Measurements from ENCODE around the gene CFAP74. TPM values are rescaled to one million over a fixed set of nuclear protein-coding genes. Genes with fewer than 3 reads are reported as not detected.
"Not testable (repeated sequence)": the region's sequence is repeated elsewhere in the genome, so short reads cannot be mapped to it uniquely, and the experiment has no call there.

Gene CFAP74
- total RNA-seq, 2 donors from 2014 or later, result under 0.01 TPM; not detected in 1

GRCh38 chr1:1987142-1987510 is 16.5 kb downstream of the CFAP74 start:
- no peak for ATAC-seq
- TF ChIP-seq CTCF (IDR thresholded peaks at IDR 0.05) (no peak), POLR2A (IDR thresholded peaks at IDR 0.05) (no peak)
- Histone ChIP-seq H3K36me3 (replicated peaks in 1 of 2; ENCODE audit: insufficient read depth in 1 of 2, low read depth in 2 of 2) (no peaks in the 10 kb centered on the region), H3K9me3 (no peaks in the 10 kb centered on the region), H3K27ac (no peak overlapping the region), H3K4me1 (peaks cover 6% of the 10 kb centered on the region), H3K27me3 (no peaks in the 10 kb centered on the region), H3K4me3 (no peak overlapping the region)
- intact Hi-C loops (cut with DNase I), result no loop called here
- 40 to 78% methylated on average over 3 to 13 of the region's 13 CpGs for WGBS, 2 donors
- DNase-seq, result no peak

- H3K27me3 ChIP-seq, result no peaks in the 10 kb centered on the region
- ATAC-seq, result no peak
- H3K27ac ChIP-seq, result no peak overlapping the region
- H3K36me3 ChIP-seq (replicated peaks in 1 of 2; ENCODE audit: insufficient read depth in 1 of 2, low read depth in 2 of 2), result no peaks in the 10 kb centered on the region
- DNase-seq, result no peak
- intact Hi-C loops (cut with DNase I), result no loop called here
- no peak for TF ChIP-seq CTCF (IDR thresholded peaks at IDR 0.05)
- TF ChIP-seq POLR2A (IDR thresholded peaks at IDR 0.05), result no peak
- 70 to 71% methylated on average over 7 to 24 of the region's 24 CpGs for WGBS, 2 donors
- no peak overlapping the region for H3K4me3 ChIP-seq
- H3K9me3 ChIP-seq, result no peaks in the 10 kb centered on the region
- H3K4me1 ChIP-seq, result peaks cover 6% of the 10 kb centered on the region
Observed at GRCh38 chr1:1986451-1987141, 17.0 kb downstream of the CFAP74 start.

- no peak for DNase-seq
- Histone ChIP-seq H3K36me3 (replicated peaks in 1 of 2; ENCODE audit: insufficient read depth in 1 of 2, low read depth in 2 of 2) (no peaks in the 10 kb centered on the region), H3K9me3 (no peaks in the 10 kb centered on the region), H3K4me1 (peaks cover 6% of the 10 kb centered on the region), H3K27ac (no peak overlapping the region), H3K27me3 (no peaks in the 10 kb centered on the region), H3K4me3 (no peak overlapping the region)
- WGBS, 2 donors, result 69 to 72% methylated on average over 11 to 31 of the region's 32 CpGs
- no peak for TF ChIP-seq POLR2A (IDR thresholded peaks at IDR 0.05)
- intact Hi-C loops (cut with DNase I), result no loop called here
- ATAC-seq, result no peak
Observed at GRCh38 chr1:1985375-1986050, 18.1 kb downstream of the CFAP74 start.

GRCh38 chr1:1984560-1985070 is 19.0 kb downstream of the CFAP74 start:
- no peak for ATAC-seq
- no peaks in the 10 kb centered on the region for H3K9me3 ChIP-seq
- H3K27ac ChIP-seq, result no peak overlapping the region
- peaks cover 6% of the 10 kb centered on the region for H3K4me1 ChIP-seq
- no peaks in the 10 kb centered on the region for H3K27me3 ChIP-seq
- TF ChIP-seq POLR2A (IDR thresholded peaks at IDR 0.05), result no peak
- no peak for TF ChIP-seq CTCF (IDR thresholded peaks at IDR 0.05)
- no peak for DNase-seq
- WGBS, 2 donors, result 71 to 75% methylated on average over 8 to 17 of the region's 17 CpGs
- H3K36me3 ChIP-seq (replicated peaks in 1 of 2; ENCODE audit: insufficient read depth in 1 of 2, low read depth in 2 of 2), result no peaks in the 10 kb centered on the region
- no peak overlapping the region for H3K4me3 ChIP-seq
- intact Hi-C loops (cut with DNase I), result no loop called here

- TF ChIP-seq POLR2A (IDR thresholded peaks at IDR 0.05) (no peak), CTCF (IDR thresholded peaks at IDR 0.05) (no peak)
- no peaks in the 10 kb centered on the region for H3K36me3 ChIP-seq (replicated peaks in 1 of 2; ENCODE audit: insufficient read depth in 1 of 2, low read depth in 2 of 2)
- ATAC-seq, result no peak
- H3K4me1 ChIP-seq, result no peaks in the 10 kb centered on the region
- intact Hi-C loops (cut with DNase I), result no loop called here
- no peak for DNase-seq
- H3K9me3 ChIP-seq, result no peaks in the 10 kb centered on the region
- no peak overlapping the region for H3K27ac ChIP-seq
- H3K4me3 ChIP-seq, result no peak overlapping the region
- H3K27me3 ChIP-seq, result no peaks in the 10 kb centered on the region
- 74 to 86% methylated on average over 23 to 36 of the region's 36 CpGs for WGBS, 2 donors
Observed at GRCh38 chr1:1982379-1983232, 21.0 kb downstream of the CFAP74 start.

GRCh38 chr1:1981631-1982327 is 21.8 kb downstream of the CFAP74 start:
- 90 to 91% methylated on average over 20 to 53 of the region's 73 CpGs for WGBS, 2 donors
- H3K27me3 ChIP-seq; H3K9me3 ChIP-seq; H3K4me1 ChIP-seq; H3K4me3 ChIP-seq; intact Hi-C loops (cut with DNase I); H3K27ac ChIP-seq; H3K36me3 ChIP-seq (replicated peaks in 1 of 2; ENCODE audit: insufficient read depth in 1 of 2, low read depth in 2 of 2); DNase-seq; ATAC-seq: not testable (repeated sequence)
